Dermis microvascular lymphatic vessel endothelial cell (primary cell): ENCODE results near the gene ADGRG2. TPM values are rescaled to one million over a fixed set of nuclear protein-coding genes. Genes with fewer than 3 reads are reported as not detected.
"Not testable (repeated sequence)": the region's sequence is repeated elsewhere in the genome, so short reads cannot be mapped to it uniquely, and the experiment has no call there.

Source experiments
- DNase-seq, 2 donors: peaks; one replicate each; pipeline versions ENCODE4 v3.0.0 to v3.0.0-alpha.2; 2010; ENCODE audit warnings: low read depth in 2 of 2
- total RNA-seq: library from RNA; depleted of rRNA; stranded (reverse); fragments of >200 nt; gene quantifications from 2 replicates; pipeline ENCODE4 v1.2.1, GENCODE V29; 2014

Gene ADGRG2
- total RNA-seq, 1 donor from 2014 or later = not detected

DNA sequence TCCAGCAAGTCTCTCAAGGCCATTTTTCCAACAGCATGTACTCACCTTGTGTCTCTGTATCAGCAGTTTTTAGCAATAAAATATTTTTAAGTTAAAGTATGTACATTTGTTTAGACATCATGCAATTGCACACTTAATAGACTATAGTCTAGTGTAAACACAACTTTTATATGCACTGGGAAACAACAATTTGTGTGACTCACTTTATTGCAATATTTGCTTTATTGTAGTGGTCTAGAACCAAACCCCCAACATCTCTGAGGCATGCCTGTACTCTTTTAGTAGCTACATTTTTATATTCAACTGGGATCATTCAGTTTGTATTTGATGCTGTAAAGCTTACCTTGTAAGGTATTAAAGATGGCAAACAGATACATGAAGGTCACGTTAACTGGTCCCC lies 123.6 kb downstream of the ADGRG2 start:
- no peak for DNase-seq

DNA sequence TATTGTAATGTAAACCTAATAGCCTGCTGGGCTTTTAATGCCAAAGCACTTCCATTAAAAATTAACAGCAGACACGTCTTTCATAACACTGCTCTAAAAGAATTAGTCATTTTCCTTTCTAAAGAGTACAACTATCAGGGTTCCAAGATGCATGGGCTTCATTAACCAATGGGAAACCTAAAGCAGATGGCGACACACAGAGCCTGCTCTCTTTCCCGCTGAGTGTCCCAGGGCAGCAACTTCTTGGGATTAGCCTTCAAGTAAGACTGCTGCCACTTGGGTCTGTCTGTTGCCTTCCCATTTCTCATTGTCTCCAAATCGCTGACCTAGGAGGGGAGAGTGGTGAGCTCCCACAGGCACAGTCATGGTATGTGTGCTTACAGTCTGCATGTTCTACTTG lies 124.4 kb downstream of the ADGRG2 start:
- no peak for DNase-seq

DNA sequence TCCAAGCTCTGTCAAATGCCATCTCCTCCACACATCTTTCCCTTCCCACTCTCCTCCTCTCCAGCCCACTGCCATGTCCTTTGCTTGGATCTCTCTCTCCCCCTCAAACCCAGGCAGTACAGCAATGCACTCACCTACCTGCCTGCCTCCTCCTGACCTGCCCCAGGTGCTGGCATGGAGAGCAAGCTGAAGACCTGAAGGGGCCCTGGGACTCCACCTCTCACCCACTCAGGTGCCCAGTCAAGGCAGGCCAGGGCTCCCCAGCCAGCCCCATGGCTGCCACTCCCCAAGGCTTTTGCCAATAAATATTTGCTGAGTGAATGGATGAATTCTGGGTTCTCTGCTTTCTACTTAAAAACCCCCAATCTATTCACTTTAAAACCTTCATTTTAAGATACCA lies 125.7 kb downstream of the ADGRG2 start:
- no peak for DNase-seq

DNA sequence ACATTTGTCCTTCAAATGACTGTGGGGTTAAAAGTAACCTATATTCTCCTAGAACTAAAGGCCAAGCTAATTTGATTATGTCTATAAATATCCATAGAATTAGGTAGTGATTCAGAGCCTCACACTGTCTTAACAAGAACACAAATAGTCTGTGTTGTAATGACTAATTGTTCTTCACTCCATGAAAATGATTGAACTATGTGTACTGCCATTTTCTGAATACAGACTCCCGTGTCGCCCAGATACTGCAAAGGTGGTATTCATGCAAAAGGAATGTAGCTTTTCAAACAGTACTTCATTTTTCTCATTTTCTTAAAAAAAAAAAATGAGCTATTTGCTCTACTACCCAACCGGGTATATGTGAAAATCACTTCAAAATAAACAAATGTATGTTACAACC lies 127.0 kb downstream of the ADGRG2 start:
- peak in 1 of 2 donors; percentile 2 for DNase-seq

DNA sequence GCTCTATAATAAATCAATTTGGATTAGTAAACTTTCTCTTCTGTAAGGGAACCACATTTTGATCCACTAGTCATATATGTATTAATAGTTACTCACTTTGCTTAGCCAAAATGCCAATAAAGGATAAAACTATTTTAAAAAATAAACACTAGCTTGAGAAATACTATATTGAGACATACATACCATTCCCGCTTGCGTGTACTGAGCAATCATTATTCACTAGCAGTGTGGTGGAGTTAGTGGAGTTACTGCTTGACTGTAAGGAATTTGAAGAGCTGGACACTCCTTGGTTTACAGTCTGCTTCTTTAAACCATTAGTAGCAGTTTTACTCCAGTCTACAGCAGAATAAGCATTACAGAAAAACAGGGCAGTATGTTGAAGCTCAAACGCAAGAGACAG lies 127.6 kb downstream of the ADGRG2 start:
- no peak for DNase-seq

DNA sequence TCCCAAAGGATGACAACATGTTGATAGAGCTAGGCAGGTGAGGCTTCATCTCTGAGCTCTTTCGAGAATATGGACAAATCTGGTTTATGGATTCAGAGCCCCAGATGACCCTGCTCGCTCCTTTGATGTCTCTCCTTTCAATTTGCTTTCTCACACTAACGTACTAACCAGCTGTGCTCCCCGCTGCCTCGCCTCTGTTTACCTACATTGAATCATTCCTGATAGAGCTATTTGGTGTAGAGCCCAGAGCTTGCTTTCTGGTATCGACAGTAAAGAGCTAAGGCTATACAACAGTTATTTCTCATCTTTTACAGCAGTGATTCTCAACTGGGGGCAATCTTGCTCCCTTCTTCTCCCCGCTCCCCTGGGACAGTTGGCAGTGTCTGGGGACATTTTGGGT lies 129.4 kb downstream of the ADGRG2 start:
- DNase-seq = no peak

DNA sequence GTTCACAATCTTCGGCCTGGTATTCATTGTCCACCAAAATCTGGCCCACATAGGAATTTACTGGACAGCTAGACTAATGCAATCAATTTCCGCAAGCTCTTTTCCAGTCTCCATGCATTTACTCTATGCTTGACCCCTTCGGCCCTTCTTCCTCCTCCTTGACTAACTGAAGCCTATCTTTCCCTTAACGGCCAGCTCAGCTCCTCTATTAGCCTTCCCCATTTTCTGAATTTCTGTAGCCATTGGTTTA lies 137.2 kb downstream of the ADGRG2 start:
- no peak for DNase-seq

DNA sequence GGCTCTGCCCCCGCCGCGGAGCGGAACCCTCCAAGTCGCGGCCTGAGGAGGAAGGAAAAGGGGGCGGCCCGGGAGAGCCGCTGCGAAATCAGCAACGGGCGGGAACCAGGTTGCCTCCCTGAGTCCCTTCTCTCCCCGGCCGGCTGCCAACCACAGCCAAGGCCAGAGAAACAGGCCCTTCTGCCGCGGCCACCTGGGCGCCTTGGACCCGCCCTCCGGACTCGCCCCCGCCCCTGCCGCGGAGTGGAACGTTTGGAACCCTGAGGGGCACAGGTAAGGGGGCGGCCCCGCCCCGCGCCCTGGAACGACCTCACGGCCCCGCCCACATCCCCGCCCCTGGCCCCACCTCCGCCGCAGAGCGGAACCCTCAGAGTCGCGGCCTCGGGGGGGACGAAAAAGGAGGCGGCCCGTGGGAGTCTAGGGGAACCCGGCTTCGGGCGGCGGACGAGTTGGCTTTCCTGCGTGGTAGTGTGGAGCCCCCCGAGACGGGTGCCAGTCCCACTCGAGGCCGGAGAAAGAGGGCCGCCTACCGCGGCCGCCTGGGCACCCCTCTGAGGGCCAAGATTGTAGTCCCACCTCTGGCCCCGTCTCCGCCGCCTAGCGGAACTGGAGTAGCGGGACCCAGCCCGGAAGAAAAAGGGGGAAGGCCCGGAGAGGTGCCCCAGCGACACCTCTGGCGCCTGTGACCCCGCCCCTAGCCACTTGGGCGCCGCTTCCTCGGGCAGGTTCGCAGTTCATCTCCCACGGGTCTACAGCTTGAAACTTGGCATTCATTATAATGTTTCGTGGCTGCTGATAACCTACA lies 137.7 kb downstream of the ADGRG2 start:
- peak; percentile 21 to 57 for DNase-seq

DNA sequence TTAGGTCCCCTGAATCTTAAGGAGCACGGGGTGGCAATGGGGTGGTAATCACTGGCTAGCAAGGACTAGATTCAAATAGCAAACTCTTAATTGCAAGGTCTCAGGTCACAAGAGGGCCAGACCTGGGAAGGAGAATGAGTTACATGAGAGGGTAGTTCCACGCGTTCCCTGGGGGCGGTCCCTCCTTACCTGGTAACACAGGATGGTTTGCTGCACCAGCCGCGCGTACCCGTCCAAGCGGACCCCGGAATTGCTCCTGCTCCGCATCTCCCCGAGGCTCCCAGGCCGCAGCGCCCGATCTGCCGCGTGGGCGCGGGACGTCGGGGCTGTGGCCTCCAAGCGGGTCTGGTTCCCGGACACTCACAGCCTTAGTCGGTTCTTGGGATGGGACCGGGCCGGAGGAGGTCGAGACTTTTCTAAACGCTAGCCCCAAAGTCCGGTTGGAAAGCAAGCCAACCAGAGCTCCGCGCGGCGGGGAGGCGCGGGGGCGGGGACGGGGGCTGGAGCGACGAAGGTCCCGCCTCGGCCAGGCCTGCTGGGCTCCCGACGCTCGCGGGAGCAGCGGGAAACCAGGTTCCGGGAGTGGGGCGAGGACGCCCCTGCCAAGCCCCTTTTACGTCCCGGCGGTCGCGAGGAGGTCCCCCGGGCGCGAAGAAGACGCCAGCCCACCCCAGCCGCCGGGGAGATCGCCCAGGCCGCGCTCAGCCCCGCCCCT lies 138.4 kb downstream of the ADGRG2 start, which contains the start of gene PHKA2:
TSS of gene PHKA2 (minus strand) at position 449 of the 715 bp plus-strand sequence. CDS start at position 267, 182 bp downstream.
- peak; percentile 22 to 47 for DNase-seq

GRCh38 chrX:18981124-18981807 lies 141.0 kb downstream of the ADGRG2 start:
- DNase-seq = peak in 1 of 2 donors; percentile 5

DNA sequence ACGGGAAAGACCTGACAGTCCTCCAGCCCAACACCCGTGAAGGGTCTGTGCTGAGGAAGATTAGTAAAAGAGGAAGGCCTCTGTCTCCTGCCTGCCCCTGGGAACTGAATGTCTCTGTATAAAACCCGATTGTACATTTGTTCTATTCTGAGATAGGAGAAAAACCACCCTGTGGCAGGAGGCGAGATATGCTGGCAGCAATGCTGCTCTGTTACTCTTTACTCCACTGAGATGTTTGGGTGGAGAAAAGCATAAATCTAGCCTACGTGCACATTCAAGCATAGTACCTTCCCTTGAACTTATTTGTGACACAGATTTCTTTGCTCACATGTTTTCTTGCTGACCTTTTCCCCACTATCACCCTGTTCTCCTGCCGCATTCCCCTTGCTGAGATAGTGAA lies 142.0 kb downstream of the ADGRG2 start:
- not testable (repeated sequence) for DNase-seq

DNA sequence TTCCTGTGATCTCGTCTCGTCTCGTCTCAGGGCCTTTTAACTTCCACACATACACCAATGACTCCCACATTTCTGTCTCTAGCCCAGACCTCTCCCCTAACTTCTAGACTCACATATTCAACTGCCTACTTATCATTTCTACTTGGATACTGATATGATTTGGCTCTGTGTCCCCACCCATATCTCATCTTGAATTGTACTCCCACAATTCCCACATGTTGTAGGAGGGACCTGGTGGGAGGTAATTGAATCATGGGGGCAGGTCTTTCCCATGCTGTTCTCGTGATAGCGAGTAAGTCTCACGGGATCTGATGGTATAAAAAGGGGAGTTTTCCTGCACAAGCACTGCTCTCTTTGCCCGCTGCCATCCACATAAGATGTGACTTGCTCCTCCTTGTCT lies 147.3 kb downstream of the ADGRG2 start:
- no peak for DNase-seq

- DNase-seq = peak in 1 of 2 donors; percentile 7
Measured at GRCh38 chrX:18973527-18974192, 148.6 kb downstream of the ADGRG2 start.

- DNase-seq = no peak
Measured at GRCh38 chrX:18971506-18971905, 150.8 kb downstream of the ADGRG2 start.

- DNase-seq = no peak
Measured at GRCh38 chrX:18970465-18970864, 151.8 kb downstream of the ADGRG2 start.

DNA sequence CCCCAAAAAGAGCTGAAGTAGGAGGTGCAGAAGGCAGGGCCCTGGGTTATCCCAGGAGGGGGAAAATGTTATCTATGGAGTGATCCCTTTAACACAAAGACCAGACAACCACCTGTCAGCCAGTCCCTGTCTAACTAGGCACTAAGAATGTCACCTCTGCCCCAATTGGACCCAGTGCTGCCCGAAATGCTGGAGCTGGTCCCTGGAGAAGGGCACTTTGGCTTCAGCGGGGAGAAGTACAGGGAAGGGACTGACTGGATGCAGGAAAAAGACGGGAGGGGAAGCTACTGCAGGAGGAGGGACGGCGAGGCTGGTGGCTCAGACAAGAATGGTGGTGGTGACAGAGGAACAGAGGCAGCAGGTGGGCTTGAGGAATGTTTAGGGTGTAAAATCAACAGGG lies 155.6 kb downstream of the ADGRG2 start:
- no peak for DNase-seq

DNA sequence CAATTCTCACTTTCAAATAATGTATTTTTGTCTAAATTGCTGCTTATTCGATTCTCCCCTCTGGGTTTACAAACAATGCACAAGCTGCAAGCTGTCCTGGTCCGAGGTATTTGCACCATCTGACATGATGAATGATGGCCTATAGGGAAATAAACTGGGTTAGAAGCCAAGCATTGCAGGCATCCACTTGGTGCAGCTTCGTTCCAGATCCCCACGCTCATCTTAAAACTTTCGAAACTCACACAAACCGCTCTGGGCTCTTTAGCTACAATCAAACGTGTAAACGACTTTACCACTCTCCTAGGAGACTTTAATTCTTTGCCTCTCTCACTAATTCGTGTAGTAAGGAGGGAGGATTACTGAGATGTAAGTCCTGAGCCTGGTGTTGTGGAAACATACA lies 157.4 kb downstream of the ADGRG2 start:
- DNase-seq = no peak

DNA sequence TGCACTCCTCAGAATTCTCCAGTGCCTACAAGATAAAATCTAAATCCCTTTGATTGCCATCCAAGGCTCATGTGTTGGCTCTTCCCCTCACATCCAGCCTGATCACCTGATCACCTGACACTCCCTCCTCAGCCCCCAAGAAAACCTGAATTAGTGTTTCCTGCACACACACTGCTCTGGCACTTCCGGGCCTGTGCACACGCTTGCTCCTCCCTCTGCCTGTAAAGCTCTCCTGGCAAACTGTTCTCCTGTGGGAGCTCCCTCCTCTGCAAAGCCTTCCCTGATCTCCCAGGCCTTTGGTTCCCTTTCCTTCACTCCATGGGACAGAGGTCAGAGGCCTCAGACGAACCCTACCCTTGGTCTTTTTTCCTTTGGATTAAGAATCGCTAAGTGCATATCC lies 158.2 kb downstream of the ADGRG2 start:
- DNase-seq = peak in 1 of 2 donors; percentile 3

DNA sequence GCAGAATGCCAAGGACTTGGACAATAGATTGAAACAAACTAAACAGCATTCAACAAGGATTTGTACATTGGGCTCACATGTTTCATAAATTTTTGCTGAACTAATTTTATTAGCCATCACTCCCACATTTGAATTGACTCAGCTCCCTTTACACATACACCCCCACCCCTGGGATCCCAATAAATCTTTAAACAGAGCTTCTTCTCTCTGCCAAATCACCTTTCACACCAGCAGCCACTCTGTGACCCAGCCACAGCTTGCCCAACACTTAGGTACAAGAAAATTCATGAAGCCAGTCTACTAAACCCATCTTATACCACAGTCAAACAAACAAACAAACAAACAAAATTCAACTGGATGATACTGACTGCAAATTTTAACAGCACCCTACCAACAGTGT lies 159.9 kb downstream of the ADGRG2 start:
- DNase-seq = no peak

DNA sequence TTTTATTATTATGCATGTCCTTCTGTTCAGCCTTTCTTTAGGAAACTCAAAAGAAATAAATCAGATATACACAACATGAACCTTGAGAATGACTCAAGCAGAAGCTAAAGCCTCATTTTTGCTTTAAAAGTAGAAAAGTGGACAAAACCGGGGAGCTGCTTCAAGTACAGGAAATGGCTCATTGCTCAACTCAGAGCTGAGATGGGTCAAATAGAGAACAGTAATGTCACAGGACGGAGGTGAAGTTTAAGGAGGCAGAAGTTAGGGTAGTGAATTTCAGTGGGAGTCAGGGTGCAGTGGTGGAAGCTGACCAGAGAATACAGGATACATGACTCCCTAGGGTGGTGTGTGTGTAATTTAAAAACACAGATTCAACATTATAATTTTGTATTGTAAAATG lies 160.6 kb downstream of the ADGRG2 start:
- DNase-seq = no peak

DNA sequence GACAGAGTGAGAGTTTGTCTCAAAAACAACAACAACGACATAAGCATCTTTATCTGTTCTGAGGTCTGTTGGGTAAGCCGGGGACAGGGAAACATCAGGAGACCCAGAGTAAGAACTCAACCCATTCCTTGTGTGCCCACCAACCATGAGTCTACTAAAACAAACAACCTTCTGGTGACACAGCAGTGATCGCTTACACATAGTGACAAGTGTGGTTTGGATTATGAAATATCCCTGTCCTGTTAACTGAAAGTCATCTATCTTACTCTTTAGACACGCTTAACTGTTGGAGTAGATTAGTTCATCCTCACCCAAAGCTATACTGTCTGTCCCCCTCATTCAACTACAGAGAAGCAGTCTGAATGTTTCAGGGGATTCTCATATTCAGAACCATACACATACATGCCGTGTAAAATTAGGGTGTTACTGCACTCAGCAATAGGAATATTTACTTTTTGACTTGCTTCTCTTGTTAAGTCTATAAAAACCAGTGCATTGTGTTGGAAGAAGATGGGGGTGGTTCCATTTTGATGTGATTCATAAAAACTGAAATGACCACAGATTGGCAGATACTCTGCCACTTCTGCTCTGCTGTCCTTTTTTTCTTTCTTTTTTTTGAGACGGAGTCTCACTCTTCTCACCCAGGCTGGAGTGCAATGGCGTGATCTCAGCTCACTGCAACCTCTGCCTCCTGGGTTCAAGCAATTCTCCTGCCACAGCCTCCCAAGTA lies 165.8 kb downstream of the ADGRG2 start:
- no peak for DNase-seq
